AG04449 (cell line): ENCODE measurements around the gene CHAD.
A peak's percentile ranks its signal among the peaks of the same experiment; 100 is the strongest.

Experiments used
- CTCF ChIA-PET: fragments of 350-600 bp; formaldehyde crosslinking; extraction: SDS; loops from one replicate; lab custom pipeline; 2021; ENCODE audit warnings: antibody characterized with exemption; lab: Yijun Ruan, JAX
- POLR2A ChIA-PET: fragments of 400-600, 350-600 bp; formaldehyde crosslinking; extraction: SDS; loops from one replicate; lab custom pipeline; 2020; ENCODE audit warnings: antibody characterized with exemption, inconsistent platforms; lab: Yijun Ruan, JAX
- DNase-seq: peaks from one replicate; pipeline ENCODE4 v3.0.0-alpha.2; 2010; ENCODE audit warnings: low read depth, low spot score
- H3K4me3 ChIP-seq: 2 replicates; pipeline ENCODE4 v1.5.1; 2011; ENCODE audit warnings: low read depth, mild to moderate bottlenecking, control low read depth, low read length
- TF ChIP-seq, protein P1 (sequence below): IDR thresholded peaks from one replicate; pipeline ENCODE4 v1.5.1; 2011; ENCODE audit warnings: mild to moderate bottlenecking, moderate library complexity, low read length, control low read depth, inconsistent platforms; ENCODE audit not compliant: insufficient read depth; ENCODE audit errors: missing control alignments

CHAD gene

DNA sequence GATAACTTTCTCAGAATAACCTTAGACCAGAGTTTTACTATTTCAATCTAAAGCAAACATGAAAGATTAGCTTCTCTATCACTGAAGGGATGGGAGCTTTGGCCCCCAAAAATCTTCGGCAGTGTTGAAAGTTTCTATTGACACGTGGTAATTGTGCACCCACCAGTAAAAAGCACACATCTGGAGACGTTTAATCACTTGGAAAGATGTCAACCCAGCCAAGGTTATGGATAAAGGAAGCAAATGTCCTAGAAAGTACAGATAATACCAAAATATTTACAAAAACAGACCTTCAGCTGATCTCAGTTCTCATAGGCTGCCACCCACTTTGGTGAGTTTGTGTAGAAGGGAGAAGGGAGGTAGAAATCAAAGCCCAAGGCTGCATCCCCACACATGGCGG lies 44.8 kb upstream of the CHAD start:
- ChIA-PET CTCF (interaction anchor here (3.1 kb wide), 1 partner anchor 12 kb away, joined by 16 read pairs; no protein-coding TSS in a partner anchor), POLR2A (no interaction called here)
- DNase-seq = no peak
- H3K4me3 ChIP-seq = no peak overlapping the region
- TF ChIP-seq, protein P1, sequence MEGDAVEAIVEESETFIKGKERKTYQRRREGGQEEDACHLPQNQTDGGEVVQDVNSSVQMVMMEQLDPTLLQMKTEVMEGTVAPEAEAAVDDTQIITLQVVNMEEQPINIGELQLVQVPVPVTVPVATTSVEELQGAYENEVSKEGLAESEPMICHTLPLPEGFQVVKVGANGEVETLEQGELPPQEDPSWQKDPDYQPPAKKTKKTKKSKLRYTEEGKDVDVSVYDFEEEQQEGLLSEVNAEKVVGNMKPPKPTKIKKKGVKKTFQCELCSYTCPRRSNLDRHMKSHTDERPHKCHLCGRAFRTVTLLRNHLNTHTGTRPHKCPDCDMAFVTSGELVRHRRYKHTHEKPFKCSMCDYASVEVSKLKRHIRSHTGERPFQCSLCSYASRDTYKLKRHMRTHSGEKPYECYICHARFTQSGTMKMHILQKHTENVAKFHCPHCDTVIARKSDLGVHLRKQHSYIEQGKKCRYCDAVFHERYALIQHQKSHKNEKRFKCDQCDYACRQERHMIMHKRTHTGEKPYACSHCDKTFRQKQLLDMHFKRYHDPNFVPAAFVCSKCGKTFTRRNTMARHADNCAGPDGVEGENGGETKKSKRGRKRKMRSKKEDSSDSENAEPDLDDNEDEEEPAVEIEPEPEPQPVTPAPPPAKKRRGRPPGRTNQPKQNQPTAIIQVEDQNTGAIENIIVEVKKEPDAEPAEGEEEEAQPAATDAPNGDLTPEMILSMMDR = no peak

DNA sequence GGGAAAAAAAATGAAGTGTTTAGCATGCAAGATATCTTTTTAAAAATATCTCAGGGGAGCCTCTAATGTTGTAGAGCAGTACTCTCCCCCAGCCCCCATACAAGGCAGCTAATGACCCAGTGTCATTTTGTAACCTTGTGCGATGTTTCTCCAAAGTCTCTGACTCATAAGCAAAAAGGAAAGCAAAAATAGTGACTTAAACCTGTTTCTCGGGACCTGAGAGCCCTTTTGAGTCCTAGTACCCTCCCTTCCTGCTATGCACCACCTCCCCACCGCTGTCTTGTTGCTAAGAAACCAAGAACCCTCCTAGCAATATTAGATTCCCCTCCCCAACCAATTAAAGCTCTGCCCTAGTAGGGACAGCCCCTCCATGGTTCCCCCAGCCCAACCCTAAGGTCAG lies 42.4 kb upstream of the CHAD start:
- H3K4me3 ChIP-seq = no peak overlapping the region
- CTCF ChIA-PET = interaction anchor here (1.0 to 3.1 kb wide), 2 partner anchors 10 kb away, joined by 3 to 16 read pairs; no protein-coding TSS in a partner anchor
- POLR2A ChIA-PET = interaction anchor here (1.0 kb wide), 1 partner anchor 114 kb away, joined by 3 read pairs; the partner anchor contains the start of gene LRRC59
- TF ChIP-seq, protein P1 = no peak
- DNase-seq = no peak

DNA sequence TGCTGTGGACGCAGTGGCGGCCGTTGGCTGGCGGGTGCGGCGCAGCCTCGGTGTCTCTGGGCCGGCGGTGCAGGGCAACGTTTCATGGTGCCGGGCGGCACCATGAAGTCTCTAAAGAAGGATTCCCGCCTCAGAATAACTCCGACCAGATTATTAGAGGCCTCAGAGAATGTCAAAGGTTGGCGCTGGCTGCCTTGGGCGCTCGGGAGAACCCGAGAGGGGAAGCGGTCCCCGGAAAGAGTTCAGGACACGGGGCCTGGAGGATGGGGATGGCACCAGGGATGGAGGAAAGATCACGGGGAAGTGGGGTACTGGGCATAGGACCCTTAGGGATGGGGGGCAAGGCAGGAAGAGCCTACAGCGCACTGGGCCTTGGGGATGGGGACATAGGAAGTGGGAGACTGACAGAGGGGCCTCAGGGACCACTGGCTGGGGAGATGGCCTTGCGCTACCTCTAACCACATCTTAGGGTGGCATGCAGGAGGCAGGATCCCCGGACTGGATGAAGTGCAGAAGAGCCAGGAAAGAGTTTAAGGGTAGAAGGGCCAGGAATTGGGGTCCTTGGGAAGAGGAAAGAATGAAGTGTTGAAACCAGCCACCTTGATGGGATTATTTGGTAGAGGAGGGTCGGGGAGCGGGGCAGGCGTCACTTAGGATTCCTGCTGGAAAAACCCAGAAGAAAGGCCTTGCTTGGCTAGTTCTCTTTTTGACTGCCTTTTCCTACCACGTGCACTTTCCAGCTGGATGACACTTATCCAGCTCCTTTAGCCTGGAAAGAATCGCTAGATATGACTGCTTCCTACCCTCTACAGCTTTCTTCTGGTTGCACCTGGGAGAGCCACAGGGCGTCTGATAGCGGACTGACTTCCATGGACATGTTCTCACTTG lies 40.1 kb upstream of the CHAD start:
- TF ChIP-seq, protein P1 = no peak
- ChIA-PET POLR2A (no interaction called here), CTCF (interaction anchor here (0.7 to 1.3 kb wide), 3 partner anchors 8 to 33 kb away, joined by 3 to 6 read pairs (median 3); no protein-coding TSS in a partner anchor)
- DNase-seq = no peak
- H3K4me3 ChIP-seq = peak overlapping the region; percentile 50

DNA sequence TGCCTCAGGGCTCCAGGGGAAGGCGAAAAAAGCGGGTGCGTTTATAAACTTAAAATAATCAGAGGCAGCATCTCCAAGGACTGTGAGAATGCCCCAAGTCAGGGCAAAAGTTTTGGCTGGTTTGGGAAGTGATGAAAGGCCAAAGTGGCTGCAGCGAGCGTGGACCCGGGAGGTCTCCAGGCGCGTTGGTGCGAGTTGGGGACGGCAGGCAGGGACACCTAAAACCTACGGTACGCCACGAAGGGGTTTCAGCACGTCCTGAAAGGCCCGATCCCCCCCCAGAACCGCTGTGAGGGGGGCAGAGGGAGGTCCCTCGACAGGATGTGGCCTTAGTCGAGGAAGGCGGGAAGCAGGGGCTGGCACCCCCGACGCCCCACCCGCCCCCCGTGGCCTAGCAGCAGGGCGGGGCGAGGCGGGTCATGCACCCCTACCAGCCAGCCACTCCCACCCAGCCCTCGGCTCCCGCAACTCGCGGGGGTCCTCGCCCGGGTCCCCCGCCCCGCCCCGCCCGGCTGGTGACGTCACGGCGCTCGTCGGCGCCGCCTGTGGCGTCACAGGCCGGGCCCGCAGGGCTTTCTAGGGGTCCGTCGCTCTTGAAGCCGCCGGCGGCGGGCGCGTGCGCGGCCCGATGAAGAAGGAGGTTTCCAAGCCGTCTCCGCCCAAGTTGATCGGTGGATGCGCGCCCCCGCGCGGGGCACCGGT lies 39.3 kb upstream of the CHAD start, which contains the start of gene MYCBPAP:
Gene MYCBPAP, plus strand, starts transcription at position 569 of the 702 bp plus-strand sequence. CDS start 236 bp downstream, outside the sequence.
- ChIA-PET POLR2A (no interaction called here), CTCF (interaction anchor here (1.2 to 2.3 kb wide), 2 partner anchors 14 to 18 kb away, joined by 4 to 5 read pairs; no protein-coding TSS in a partner anchor)
- H3K4me3 ChIP-seq = peak within 1 kb of the TSS; percentile 50
- no peak for DNase-seq
- TF ChIP-seq, protein P1 = peak; percentile 16

DNA sequence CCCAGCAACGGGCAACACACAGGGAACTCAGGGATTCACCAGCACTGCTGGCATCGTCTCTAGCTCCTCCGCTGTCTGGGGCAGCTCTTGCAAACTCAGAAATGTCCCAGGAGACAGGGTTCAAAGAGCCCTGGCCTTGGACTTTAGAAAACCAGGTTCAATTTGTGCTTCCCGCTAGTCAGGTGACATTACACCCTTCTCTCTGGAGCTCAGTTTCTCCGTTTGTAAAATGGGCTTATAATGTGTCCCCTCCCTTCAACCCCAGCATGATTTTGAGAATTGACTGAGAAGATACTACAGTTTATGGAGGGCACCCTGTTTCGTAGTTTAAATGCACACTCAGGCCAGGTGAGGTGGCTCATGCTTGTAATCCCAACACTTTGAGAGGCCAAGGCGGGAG lies 37.6 kb upstream of the CHAD start:
- no peak for DNase-seq
- TF ChIP-seq, protein P1 = no peak
- POLR2A ChIA-PET = no interaction called here
- no peak overlapping the region for H3K4me3 ChIP-seq
- CTCF ChIA-PET = interaction anchor here (0.7 to 2.3 kb wide), 5 partner anchors 10 to 36 kb away, joined by 3 to 5 read pairs (median 3); no protein-coding TSS in a partner anchor
